ENCODE data around the gene MORC2. TPM values are rescaled to one million over a fixed set of nuclear protein-coding genes. Genes with fewer than 3 reads are reported as not detected.
A peak's percentile ranks its signal among the peaks of the same experiment; 100 is the strongest.

MORC2 gene
- total RNA-seq, 1 donor from 2014 or later: 50.1 TPM

- TF ChIP-seq, protein P1, sequence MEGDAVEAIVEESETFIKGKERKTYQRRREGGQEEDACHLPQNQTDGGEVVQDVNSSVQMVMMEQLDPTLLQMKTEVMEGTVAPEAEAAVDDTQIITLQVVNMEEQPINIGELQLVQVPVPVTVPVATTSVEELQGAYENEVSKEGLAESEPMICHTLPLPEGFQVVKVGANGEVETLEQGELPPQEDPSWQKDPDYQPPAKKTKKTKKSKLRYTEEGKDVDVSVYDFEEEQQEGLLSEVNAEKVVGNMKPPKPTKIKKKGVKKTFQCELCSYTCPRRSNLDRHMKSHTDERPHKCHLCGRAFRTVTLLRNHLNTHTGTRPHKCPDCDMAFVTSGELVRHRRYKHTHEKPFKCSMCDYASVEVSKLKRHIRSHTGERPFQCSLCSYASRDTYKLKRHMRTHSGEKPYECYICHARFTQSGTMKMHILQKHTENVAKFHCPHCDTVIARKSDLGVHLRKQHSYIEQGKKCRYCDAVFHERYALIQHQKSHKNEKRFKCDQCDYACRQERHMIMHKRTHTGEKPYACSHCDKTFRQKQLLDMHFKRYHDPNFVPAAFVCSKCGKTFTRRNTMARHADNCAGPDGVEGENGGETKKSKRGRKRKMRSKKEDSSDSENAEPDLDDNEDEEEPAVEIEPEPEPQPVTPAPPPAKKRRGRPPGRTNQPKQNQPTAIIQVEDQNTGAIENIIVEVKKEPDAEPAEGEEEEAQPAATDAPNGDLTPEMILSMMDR (IDR thresholded peaks at IDR 0.05; ENCODE audit: unreplicated experiment): no peak
- DNase-seq (ENCODE audit: low spot score, unreplicated experiment): no peak
- no peak overlapping the region for H3K4me3 Mint-ChIP-seq (ENCODE audit: low read depth)
- peak overlapping the region; percentile 70 for H3K27ac Mint-ChIP-seq
- H3K9me3 Mint-ChIP-seq (ENCODE audit: low read depth): no peaks in the 10 kb centered on the region
- no peaks in the 10 kb centered on the region for H3K4me1 Mint-ChIP-seq (ENCODE audit: low read depth)
- no peaks in the 10 kb centered on the region for H3K27me3 Mint-ChIP-seq
- peaks cover 32% of the 10 kb centered on the region for H3K36me3 Mint-ChIP-seq (ENCODE audit: insufficient read depth)
These were observed 38.3 kb downstream of the MORC2 start for GRCh38 chr22:30930228-30930627.

DNA sequence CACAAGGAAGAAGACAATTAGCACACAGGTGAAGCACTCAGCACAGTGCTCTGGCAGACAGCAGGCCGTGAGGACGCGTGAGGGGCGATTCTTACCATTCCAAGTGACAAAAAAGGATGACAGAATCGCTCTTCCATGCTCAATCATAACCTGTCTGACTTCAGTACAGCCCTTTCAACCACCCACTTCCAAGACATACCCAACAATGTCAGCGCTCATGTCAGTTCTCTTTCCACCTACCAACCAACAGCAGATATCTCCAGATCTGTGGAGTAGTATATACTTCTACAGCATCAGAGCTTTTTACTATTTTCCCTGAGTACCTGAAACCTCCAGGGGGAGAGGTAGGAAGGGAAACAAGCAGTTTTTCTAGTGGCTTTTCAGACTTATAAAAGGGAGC lies 40.2 kb downstream of the MORC2 start:
- TF ChIP-seq, protein P1 (IDR thresholded peaks at IDR 0.05; ENCODE audit: unreplicated experiment): no peak
- Mint-ChIP-seq H3K9me3 (ENCODE audit: low read depth) (no peaks in the 10 kb centered on the region), H3K4me3 (ENCODE audit: low read depth) (no peak overlapping the region), H3K4me1 (ENCODE audit: low read depth) (no peaks in the 10 kb centered on the region), H3K27ac (peak overlapping the region; percentile 35), H3K36me3 (ENCODE audit: insufficient read depth) (peaks cover 26% of the 10 kb centered on the region), H3K27me3 (no peaks in the 10 kb centered on the region)
- DNase-seq (ENCODE audit: low spot score, unreplicated experiment): no peak

GRCh38 chr22:30927806-30928205 lies 40.8 kb downstream of the MORC2 start:
- no peaks in the 10 kb centered on the region for H3K4me1 Mint-ChIP-seq (ENCODE audit: low read depth)
- no peak overlapping the region for H3K27ac Mint-ChIP-seq
- peaks cover 25% of the 10 kb centered on the region for H3K36me3 Mint-ChIP-seq (ENCODE audit: insufficient read depth)
- no peaks in the 10 kb centered on the region for H3K9me3 Mint-ChIP-seq (ENCODE audit: low read depth)
- TF ChIP-seq, protein P1 (IDR thresholded peaks at IDR 0.05; ENCODE audit: unreplicated experiment): no peak
- no peak overlapping the region for H3K4me3 Mint-ChIP-seq (ENCODE audit: low read depth)
- no peak for DNase-seq (ENCODE audit: low spot score, unreplicated experiment)
- H3K27me3 Mint-ChIP-seq: no peaks in the 10 kb centered on the region

DNA sequence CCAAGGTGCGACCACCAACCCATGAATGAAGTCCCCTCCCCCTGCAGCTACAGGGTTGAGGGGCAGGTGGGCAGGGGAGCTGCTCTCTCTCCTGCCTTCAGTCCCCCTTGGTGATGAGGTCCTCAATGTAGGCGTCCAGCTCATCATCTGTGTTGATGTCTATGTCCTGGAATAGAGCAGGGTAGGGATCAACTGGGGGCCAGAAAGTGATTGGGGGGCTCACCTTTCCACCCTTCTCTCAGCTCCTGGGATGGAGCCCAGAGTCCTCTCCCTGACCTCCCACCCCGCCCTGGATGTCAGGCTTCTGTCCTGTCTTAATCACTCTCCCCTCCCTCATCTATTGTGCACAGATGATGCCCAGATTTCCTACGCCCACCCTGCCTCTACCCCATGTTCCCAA lies 41.9 kb downstream of the MORC2 start:
- H3K4me3 Mint-ChIP-seq (ENCODE audit: low read depth): no peak overlapping the region
- H3K27ac Mint-ChIP-seq: no peak overlapping the region
- no peaks in the 10 kb centered on the region for H3K27me3 Mint-ChIP-seq
- DNase-seq (ENCODE audit: low spot score, unreplicated experiment): no peak
- H3K36me3 Mint-ChIP-seq (ENCODE audit: insufficient read depth): peaks cover 21% of the 10 kb centered on the region
- no peaks in the 10 kb centered on the region for H3K9me3 Mint-ChIP-seq (ENCODE audit: low read depth)
- TF ChIP-seq, protein P1 (IDR thresholded peaks at IDR 0.05; ENCODE audit: unreplicated experiment): no peak
- no peaks in the 10 kb centered on the region for H3K4me1 Mint-ChIP-seq (ENCODE audit: low read depth)

DNA sequence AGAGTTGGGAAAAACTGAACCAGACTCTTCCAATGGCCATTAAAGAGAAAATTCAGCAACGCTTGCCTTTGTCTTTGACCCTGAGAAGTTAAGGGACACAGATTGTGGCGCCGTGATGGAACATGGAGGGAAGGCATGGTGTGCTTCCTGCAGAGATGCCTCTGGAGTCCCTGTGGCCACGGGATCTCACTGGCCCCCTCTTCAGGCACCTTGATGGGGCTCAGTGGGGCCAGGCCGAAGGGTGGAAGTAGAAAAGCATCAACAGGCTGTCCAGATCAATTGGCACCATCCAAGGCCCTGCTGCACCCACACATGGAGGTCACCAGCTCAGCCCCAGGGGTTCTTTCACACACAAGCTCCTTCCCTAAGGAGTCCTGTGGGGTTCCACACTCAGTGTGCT lies 42.9 kb downstream of the MORC2 start:
- no peaks in the 10 kb centered on the region for H3K27me3 Mint-ChIP-seq
- no peak overlapping the region for H3K4me3 Mint-ChIP-seq (ENCODE audit: low read depth)
- H3K27ac Mint-ChIP-seq: no peak overlapping the region
- peaks cover 12% of the 10 kb centered on the region for H3K36me3 Mint-ChIP-seq (ENCODE audit: insufficient read depth)
- TF ChIP-seq, protein P1 (IDR thresholded peaks at IDR 0.05; ENCODE audit: unreplicated experiment): no peak
- H3K9me3 Mint-ChIP-seq (ENCODE audit: low read depth): no peaks in the 10 kb centered on the region
- DNase-seq (ENCODE audit: low spot score, unreplicated experiment): no peak
- no peaks in the 10 kb centered on the region for H3K4me1 Mint-ChIP-seq (ENCODE audit: low read depth)
